ENCODE data around the gene RGS14.
"Not testable (repeated sequence)": the region's sequence is repeated elsewhere in the genome, so short reads cannot be mapped to it uniquely, and the experiment has no call there.

The RGS14 gene

DNA sequence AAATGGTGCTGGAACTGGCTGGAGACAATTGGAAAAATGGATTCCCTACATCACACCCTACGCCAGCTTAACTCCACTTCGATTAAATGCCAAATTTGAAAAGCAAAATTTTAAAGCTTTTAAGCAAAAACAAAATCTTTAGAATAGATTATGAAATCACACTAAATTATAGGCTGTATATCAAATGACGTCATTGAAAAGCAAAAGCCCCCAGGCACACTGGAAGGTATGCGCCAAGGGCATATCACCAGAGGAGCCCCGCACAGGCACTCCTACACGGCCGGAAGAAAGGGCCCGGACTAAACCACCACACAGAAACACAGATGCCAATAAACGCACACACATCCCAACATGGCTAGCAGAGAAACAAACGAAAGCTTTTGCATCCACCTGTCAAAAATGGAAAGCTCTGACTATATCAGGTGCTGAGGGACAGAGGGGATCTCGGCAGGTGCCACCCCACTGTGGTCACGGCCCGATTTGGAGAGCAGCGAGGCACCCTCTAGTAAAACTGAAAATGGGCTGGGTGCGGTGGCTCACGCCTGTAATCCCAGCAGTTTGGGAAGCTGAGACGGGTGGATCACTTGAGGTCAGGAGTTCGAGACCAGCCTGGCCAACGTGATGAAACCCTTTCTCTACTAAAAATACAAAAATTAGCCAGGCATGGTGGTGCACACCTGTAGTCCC, 29.0 kb upstream of the RGS14 start:
- DNase-seq = no peak

DNA sequence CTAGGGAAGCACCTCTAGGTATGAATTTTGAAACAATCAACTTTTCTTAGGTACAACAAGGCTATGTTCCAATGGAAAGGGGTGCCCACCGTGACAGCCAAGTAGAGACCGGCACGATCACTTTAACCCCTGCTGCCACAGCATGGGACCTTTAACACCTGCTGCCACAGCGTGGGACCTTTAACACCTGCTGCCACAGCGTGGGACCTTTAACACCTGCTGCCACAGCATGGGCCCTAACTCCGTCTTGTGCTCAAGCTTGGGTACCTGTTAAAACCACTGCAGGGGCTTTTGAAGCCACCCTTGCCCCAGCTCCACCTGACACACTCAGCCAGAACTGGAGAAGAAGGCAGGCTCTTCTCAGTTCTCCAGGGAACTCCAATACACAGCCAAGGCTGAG, 27.8 kb upstream of the RGS14 start:
- no peak for DNase-seq

DNA sequence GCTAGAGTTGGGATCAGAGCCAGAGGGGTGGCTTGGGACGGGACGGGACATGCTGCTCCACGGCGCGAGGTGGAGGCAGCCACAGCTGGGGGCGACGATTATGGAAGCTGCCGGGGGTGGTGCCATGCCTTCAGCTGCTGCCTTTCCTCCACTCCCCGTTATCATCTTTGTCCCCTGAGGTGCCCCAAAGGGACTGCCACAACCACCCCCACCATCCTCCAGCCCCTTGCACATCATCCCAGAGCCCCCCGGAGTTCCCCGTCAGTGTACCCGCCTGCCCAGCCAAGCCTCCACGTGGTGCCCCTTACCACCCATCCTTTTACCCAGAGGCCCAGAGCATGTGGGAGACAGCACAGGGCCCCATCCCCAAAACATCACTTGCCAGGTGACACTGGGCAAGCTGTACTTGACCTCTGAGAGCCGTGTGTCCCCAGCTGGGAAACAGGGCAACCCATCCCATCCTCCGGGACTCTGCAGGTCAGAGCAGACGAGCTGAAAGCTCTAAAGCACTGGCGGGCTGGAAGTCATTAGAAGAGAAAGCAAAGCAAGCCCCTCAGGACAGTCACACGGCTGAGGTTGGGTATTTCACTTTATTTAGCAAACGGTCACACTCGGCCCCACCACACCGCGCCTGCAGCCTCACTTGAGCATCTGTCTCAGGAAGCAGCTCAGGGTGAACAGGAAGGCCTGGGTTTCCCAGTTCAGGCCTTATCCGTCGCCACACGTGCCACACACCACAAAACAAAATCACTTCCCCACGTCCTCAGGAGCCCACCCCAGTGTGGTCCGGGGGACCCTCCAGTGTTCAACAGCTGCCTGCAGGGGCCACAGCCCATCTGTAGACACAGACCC, 26.5 kb upstream of the RGS14 start:
- DNase-seq = no peak

DNA sequence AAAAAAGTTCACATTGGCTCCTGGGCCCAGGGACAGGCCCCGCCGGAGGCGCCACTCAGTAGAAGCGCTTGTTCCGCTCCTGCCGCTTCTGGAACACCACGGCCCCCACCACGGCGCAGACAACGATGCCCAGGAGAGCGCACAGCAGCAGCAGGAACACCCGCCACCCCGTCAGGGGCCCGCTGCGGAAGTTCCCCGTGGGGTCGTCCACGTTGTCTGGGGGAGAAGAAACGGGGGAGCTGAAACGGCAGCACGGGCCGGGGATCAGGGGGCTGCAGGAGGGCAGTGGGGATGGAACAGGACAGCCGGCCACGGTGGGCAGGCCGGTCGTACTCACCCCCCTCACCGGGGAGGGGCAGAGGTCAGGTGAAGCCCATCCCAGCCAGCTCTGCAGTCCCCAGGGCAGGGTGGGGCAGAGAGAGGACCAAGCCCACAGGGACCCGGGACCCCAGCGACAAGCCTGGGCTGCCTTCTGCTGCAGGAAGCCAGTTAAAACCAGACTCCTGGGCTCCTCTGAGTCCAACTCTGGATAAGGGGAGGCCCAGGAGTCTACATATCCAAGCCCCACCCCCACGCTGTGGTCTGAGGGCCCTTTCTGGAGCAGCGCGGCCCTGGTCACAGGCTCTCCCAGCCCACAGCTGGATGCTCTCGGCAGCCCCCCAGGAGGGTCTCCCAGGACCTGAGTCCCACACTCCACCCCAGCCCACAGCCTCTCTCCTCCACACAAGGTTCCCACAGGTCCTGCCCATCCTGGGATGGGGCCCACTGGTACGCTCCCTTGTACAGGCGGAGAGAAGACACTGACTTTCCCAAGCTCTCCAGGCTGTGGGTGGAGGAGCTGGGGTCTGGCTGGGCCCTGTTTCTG, 25.5 kb upstream of the RGS14 start:
- DNase-seq = no peak

DNA sequence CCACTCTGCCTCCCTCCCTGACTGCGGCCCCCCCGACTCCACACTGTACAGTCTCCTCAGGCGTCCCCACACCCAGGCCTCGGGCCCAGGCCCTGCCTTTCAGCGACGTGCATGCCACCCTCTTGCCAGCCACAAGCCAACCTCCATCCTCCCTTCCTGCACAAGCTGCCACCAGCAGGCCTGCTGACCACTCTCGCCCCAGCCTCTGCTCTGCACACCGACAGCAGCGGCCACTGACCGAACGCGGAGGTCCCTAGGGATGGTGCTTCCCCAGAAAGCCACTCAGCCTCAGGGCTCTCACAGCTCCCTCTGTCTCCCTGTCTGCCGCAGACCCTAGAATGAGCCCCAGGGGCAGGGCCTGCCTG, 24.8 kb upstream of the RGS14 start:
- no peak for DNase-seq

DNA sequence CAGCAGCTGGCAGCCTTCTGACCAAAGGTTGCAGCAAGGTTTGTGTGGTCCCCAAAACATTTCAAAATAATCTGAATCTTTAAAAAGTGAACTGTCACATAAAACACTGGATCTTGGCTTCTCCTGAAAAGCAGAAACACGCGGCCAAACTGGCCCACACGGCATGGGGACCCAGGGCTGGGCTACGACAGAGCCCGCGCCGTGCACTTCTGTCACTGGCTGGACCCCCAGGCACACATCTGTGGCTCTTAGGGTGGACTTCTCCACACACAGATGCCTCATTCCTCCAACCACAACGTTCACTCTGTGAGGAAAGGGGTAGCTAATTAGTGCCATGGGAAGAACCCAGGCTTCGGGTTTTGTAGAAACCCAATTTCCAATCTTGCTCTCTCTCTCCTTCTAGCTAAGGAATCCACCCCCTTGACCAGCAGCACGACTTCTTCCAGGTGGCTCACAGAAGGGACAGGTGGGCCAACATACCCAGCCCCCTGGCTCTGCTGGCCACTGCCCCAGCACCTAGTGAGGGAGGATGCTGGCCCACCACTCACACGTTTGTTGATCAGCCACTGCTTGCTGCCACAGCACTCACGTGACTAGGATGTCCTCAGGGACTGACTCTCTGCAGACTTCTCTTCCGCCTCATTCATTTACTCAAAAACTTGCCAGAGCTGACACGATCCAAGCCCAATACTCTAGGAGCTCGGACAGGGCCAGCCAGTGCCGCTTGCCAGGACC, 24.1 kb upstream of the RGS14 start:
- no peak for DNase-seq

DNA sequence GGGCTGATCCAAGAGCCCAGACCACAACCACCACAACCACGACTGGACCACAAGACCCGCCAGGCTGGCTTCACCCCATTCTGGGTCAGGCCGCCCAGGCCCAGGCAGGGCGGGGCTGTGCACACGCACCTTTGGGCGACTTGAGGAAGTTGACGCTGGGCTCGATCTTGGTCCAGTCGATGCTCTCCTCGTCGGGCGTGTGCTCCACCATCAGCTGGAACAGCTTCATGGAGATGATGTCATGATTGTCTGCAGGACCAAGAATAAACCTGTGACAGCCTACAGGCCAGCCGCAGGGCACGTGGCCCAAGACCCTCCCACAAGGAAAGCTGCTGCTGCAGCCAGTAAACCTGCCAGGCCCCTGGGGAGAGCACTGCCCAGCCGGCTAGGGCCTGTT, 23.6 kb upstream of the RGS14 start:
- no peak for DNase-seq

DNA sequence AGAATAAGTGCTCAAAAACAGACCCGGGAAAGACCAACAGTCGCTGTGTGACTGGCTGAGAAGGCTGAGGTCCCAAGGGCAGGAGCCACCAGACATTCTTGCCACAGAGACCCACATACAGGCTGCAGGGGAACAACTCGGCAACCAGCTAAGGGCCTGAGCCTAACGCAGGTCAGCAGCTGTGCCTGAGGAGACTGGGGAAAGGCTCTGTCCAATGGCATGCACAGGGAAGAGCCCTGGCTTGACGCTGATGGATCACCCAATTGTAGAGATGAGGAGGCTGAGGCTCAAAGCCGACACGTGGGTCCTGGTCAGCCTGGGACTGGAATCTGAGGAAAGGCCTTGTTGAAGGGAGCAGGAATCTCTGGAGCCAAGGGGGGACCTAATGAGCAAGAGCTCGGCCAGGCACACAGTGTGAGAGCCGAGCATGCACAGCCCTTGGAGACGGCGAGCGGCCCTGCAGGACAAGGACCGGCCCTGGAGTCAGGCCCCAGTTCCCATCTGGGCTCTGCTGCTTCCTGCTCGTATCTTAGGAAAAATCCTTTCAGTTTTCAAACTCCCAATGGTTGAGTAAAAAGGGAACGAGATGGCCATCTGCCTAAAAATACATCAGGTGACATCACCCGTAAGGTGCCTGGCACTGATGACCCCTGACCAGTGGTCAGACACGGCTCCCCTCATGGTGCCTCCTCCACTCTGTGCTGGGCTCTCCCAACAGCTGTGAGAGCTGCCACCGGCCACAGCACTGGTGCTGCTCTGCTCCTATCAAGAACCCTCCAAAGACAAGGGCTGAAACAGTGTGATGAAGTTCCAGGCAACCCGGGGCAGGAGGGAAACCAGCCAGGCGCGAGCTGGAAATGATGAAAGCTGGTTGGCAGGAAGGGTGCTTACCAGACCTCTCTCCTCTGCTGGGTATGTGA, 22.7 kb upstream of the RGS14 start:
- no peak for DNase-seq

DNA sequence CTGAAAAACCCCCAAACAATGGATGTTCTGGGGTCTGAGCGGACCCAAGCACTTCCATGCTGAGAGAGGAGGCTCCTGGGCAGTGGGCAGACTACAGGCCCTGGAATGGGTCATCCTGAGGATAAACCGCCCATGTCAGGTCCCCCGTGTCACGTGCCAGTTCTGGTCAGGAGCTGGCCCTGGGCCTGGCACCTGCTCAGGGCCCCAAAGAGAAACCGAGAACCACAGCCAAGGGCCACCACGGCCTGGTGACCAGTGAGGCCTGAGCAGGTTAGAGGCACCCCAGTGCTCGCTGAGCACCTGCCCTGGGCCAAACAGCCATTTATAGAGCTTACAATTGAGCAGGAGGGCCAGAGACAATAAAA, 22.0 kb upstream of the RGS14 start:
- no peak for DNase-seq

DNA sequence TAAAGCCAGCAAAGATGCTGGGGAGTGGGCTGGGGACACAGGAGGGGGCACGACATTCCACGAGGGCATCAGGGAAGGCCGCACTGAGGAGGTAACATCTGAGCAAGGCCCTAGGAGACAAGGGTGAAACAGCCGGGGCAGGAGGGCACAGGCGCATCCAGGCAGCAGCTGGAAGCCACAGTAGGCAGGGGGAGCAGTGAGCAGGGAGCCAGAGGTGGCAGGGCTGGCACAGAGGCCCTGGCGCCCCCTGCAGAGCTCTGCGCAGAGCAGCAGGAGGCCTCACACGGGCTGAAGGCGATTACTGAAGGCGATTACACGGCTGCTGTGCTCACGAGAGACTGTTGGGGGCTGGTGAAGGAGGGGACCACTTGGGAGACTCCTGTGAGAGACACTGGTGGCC, 21.6 kb upstream of the RGS14 start:
- DNase-seq = no peak

DNA sequence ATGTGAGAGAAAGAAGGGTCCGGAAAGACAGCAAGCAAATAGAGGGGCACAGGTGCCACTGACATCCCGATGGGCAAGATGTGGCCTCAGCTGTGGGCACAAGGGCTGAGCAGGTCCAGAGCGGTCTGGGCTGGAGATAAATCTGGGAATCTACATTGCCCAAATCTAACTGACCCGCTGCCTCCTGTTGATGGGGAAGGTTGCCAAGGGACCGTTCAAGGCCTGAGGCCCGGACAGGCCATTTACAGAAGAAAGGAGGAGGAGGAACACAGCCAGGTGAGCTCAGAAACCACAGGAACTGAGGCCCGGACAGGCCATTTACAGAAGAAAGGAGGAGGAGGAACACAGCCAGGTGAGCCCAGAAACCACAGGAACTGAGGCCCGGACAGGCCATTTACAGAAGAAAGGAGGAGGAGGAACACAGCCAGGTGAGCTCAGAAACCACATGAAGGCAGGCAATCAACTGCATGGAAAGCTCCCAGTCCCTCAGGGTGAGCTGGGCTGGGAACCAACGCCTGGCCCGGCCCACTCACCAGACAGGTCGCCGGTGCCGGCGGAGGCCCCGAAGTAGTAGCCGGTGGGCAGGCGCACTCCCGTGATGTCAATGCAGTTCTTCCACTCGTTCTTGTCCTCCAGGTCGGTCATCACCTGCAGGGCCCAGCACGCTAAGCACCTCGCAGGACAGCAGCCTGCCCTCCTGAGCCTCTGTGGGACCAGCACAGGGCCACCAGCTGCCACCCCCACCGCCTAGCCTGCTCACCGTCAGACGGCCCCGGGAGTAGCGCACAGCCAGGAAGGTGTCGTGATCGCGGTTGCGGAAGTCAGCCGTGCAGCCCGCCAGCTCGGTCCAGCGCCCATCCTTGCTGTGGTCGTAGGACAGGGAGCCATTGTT, 20.9 kb upstream of the RGS14 start:
- no peak for DNase-seq

DNA sequence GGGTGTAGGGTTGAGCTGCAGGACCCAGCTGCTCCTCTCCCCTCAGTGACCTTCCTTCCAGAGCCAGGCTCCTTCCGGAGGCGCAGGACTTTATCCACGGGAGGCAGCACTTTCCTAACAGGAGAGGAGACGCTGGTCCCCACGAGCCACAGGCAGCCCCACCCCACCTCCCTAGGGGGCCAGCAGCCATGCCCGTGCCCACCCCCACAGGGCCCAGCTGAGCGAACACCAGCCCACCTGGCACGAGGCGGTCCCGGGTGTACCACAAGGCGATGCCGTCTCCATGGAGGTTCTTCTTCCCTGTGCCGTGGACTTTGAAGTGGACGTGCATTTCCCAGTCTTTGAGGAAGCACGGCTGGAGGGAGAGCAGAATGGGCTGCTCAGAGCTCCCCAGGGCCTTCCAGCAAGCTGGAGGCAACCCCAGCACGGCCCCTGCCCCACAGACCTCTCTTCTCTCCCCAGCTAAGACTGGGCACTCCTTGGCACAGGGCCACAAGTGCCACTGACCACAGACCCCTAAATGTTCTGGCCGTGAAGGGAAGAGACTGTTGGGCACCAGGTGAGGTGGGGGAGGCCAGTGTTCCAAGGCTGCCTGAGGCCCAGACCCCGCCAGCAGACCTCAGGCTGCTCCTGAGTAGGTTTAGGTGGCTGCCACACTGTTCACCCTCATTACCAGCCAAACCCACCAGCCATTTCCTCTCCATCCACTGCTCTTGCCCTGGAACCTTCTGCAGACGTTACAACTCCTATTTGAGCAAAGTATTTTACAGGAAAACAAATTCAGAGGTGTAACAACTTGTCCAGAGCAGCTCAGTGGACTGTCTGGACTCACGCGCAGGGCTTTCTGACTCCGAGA, 19.2 kb upstream of the RGS14 start:
- DNase-seq = no peak

DNA sequence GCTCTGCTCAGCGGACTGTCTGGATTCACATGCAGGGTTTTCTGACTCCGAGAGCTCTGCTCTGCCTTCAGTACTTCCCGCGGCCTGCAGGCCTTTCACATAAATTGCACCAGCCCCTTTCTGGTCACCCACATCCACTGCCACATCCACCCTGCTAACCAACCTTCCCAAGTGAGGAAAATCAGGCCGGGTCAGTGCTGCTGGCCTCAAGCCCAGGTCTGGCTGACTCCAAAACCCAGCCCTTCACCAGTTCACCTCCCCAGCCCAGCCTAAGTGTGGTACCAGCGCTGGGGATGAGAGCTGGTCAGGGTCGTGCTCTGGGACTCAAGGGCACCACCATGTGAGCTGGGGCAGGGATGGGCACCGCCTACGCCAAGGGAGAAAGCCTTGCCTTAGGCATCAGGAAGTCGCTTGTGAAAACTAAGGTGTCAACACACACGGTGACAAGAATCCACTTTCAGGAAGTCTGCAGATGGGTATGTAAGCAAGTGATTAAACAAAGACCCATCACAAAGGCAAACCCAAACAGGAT, 18.6 kb upstream of the RGS14 start:
- no peak for DNase-seq

DNA sequence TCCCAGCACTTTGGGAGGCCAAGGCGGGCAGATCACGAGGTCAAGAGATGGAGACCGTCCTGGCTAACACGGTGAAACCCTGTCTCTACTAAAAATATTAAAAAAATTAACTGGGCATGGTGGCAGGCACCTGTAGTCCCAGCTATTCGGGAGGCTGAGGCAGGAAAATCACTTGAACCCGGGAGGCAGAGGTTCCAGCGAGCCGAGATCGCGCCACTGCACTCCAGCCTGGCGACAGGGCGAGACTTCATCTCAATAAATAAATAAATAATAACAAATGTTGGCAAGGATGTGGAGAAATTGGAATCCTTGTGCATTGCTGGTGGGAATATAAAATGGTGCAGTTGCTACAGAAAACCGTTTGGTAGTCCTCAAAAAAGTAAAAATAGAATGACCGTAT, 14.7 kb upstream of the RGS14 start:
- not testable (repeated sequence) for DNase-seq

DNA sequence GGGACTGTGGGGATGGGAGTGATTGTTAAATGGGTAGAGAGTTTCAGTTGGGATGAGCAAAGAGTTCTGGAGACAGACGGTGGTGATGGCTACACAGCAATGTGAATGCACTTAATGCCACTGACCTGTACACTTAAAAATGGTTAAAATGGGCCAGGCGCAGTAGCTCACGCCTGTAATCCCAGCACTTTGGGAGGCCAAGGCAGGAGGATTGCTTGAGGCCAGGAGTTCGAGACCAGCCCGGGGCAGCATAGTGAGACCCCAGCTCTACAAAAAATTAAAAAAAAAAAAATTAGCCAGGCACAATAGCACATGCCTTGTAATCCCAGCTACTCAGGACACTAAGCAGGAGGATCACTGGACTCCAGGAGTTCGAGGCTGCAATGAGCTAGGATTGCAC, 13.9 kb upstream of the RGS14 start:
- DNase-seq = no peak

DNA sequence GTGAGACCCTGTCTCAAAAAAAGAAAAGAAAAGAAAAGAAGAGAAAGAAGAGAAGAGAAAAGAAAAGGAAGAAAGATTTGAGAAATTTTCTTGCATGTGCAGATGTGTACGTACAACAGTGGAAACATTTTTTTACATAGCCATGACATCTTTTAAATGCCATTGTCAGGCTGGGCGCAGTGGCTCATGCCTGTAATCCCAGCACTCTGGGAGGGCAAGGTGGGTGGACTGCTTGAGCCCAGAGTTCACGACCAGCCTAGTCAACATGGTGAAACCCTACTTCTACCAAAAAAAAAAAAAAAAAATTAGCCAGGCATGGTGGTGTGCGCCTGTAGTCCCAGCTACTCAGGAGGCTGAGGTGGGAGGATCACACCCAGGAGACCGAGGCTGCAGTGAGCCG, 12.8 kb upstream of the RGS14 start:
- DNase-seq = no peak

DNA sequence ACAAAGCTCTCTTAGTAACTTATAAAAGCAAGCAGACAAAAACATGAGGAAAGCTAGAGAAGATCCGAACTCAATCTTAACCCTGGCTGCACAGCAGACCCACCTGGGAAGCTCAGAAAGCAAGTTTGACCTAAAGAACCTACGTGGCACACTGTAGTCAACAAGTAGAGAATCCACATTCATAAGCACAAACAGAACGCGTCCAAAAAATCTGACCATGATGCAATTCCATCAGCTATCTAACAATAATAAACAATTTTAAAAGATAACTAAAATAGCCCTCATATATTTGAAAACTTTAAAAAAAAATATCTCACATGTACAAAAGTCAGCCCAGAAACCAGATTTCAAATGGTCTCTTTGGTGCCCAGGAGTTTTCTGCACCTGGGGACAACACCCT, 10.9 kb upstream of the RGS14 start:
- DNase-seq = no peak

DNA sequence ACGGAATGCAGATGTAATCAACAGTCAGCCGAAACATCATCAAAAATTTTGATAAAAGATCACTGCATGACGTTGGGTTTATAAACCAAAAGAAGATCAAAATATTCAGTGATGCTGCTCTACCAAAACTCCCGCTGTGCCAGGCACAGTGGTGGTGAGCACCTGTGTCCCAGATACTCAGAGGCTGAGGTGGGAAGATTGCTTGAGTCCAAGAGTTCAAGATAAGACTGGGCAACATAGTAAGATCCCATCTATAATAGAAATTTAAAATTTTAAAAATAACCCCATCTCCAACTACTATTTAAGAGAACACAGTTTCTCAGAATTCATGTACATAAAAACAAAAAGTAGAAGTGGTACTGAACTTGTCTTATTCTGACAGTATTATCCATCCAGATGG, 10.0 kb upstream of the RGS14 start:
- DNase-seq = no peak

DNA sequence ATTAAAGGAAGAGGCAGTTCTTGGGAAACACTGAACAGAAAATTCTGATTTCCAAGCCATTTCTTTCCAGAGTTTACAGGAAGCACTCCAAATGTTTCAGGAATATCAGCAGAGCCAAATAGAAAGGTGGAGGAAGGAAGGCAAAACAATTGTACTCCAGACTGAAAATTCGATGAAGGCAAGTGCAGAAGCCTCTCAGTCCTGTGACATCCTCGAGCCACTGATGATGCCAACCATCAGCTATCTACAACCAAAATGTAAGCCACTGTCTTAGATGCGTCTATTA, 8.4 kb upstream of the RGS14 start:
- no peak for DNase-seq

DNA sequence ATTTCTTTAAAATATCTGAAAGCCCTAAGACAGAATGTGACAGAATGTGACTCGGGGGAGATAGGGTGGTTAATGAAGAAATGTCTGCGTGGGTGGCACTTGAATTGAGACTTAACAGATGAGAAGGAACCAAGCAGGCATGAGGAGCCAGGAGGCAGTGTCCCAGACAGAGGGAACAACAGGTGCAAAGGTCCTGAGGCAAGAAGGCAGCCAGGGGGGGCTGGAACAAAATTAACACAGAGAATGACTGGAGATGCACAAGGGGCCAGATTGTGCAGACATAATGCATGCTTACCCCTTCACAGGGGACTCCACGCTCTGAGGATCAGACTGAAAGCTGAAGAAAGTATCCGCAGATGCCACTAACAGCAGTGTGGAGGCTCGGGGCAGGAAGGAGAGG, 8.0 kb upstream of the RGS14 start:
- DNase-seq = no peak
